A673 (cell line): ENCODE results near the gene ATP6V1D. TPM values are rescaled to one million over a fixed set of nuclear protein-coding genes. Genes with fewer than 3 reads are reported as not detected.
"Not testable (repeated sequence)": the region's sequence is repeated elsewhere in the genome, so short reads cannot be mapped to it uniquely, and the experiment has no call there.

Experiments
- BruUV-seq: library from RNA; stranded (reverse); fragments of 400-500 nt; replicated peaks from 2 replicates; lab custom pipeline; 2021; lab: Mats Ljungman, UMichigan
- CTCF ChIA-PET: fragments of 300-600 bp; sonication (Branson Sonifier 250); formaldehyde crosslinking; loops from one replicate; lab custom pipeline; 2022; ENCODE audit warnings: antibody characterized with exemption; lab: Charles Lee
- POLR2A ChIA-PET: fragments of 300-600 bp; sonication (Branson Sonifier 250); formaldehyde crosslinking; loops from one replicate; lab custom pipeline; 2022; ENCODE audit warnings: antibody characterized with exemption; ENCODE audit not compliant: low non-redundant PET; lab: Charles Lee
- DNase-seq: peaks from one replicate; pipeline ENCODE4 v3.0.0-alpha.2; 2015; ENCODE audit warnings: low spot score
- H3K27ac ChIP-seq: fragments of 200-600 bp; sonication (generic); 2 replicates; pipeline ENCODE4 v1.5.1; 2016; ENCODE audit warnings: mixed run types, low read depth, mild to moderate bottlenecking, mixed read lengths, antibody characterized with exemption, low read length; ENCODE audit not compliant: poor library complexity, severe bottlenecking
- H3K27me3 ChIP-seq: fragments of 200-600 bp; sonication (generic); replicated peaks from 2 replicates; pipeline ENCODE4 v1.6.1; 2017; ENCODE audit warnings: mixed run types, low read depth, mild to moderate bottlenecking, mixed read lengths, antibody characterized with exemption, low read length; ENCODE audit not compliant: insufficient read depth, poor library complexity
- H3K36me3 ChIP-seq: fragments of 200-600 bp; sonication (generic); 2 replicates; pipeline ENCODE4 v1.6.1; 2016; ENCODE audit warnings: mixed run types, mild to moderate bottlenecking, mixed read lengths, antibody characterized with exemption, low read length; ENCODE audit not compliant: insufficient read depth, poor library complexity, severe bottlenecking
- H3K4me1 ChIP-seq: fragments of 200-600 bp; sonication (generic); 2 replicates; pipeline ENCODE4 v1.6.1; 2017; ENCODE audit warnings: mixed run types, mild to moderate bottlenecking, mixed read lengths, antibody characterized with exemption, low read length; ENCODE audit not compliant: insufficient read depth, poor library complexity, severe bottlenecking
- H3K4me3 ChIP-seq: fragments of 200-600 bp; sonication (generic); 2 replicates; pipeline ENCODE4 v1.5.1; 2016; ENCODE audit warnings: low read depth, mixed run types, mild to moderate bottlenecking, mixed read lengths, low read length; ENCODE audit not compliant: poor library complexity, severe bottlenecking
- H3K9me3 ChIP-seq: fragments of 200-600 bp; sonication (generic); 2 replicates; pipeline ENCODE4 v1.6.1; 2016; ENCODE audit warnings: mixed run types, low read depth, mild to moderate bottlenecking, mixed read lengths, antibody characterized with exemption, low read length; ENCODE audit not compliant: poor library complexity, severe bottlenecking
- EZH2 ChIP-seq: fragments of 200-600 bp; sonication (generic); IDR thresholded peaks from 2 replicates; pipeline ENCODE4 v1.6.1; 2017; ENCODE audit warnings: borderline replicate concordance, low read depth, mild to moderate bottlenecking, mixed read lengths, antibody characterized with exemption, low read length; ENCODE audit not compliant: poor library complexity, severe bottlenecking
- intact Hi-C: fragments of 100-400 bp; cut with micrococcal nuclease; formaldehyde crosslinking; loops from one replicate; pipeline ENCODE4 v1.10.0; 2022; ENCODE audit not compliant: unreplicated experiment
- total RNA-seq: library from RNA; stranded (reverse); gene quantifications from 2 replicates; pipeline ENCODE4 v1.2.3, GENCODE V29; 2021
- TF ChIP-seq, protein P1 (sequence below): fragments of 300-800, 200-600 bp; sonication (generic); conservative IDR thresholded peaks from 2 replicates; pipeline ENCODE4 v1.5.1; 2017; ENCODE audit warnings: low read depth, mild to moderate bottlenecking, antibody characterized with exemption, low read length, moderate library complexity, mixed read lengths

The ATP6V1D gene
- total RNA-seq, 1 experiment from 2014 or later = 122 TPM

DNA sequence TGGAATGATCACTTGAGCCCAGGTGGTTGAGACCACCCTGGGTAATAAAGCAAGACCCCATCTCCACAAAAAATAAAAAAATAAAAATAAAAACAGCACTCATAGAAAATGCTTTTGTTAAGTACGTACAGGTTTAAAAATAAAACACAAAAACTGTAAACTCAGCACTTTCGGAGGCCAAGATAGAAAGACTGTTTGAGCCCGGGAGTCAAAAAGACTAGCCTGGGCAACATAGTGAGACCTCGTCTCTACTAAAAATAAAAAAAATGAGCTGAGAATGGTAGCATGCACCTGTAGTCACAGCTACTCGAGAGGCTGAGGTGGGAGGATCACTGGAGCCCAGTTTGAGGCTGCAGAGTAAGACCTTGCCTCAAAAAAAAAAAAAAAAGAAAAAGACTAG, 7.5 kb downstream of the ATP6V1D start:
- intact Hi-C loops = no loop called here
- CTCF ChIA-PET = interaction anchor here (0.7 kb wide), 1 partner anchor 17 kb away, joined by 5 read pairs; no protein-coding TSS in a partner anchor
- no TSS peak for BruUV-seq
- DNase-seq = no peak
- no peak overlapping the region for H3K4me3 ChIP-seq
- no peaks in the 10 kb centered on the region for H3K9me3 ChIP-seq
- TF ChIP-seq, protein P1, sequence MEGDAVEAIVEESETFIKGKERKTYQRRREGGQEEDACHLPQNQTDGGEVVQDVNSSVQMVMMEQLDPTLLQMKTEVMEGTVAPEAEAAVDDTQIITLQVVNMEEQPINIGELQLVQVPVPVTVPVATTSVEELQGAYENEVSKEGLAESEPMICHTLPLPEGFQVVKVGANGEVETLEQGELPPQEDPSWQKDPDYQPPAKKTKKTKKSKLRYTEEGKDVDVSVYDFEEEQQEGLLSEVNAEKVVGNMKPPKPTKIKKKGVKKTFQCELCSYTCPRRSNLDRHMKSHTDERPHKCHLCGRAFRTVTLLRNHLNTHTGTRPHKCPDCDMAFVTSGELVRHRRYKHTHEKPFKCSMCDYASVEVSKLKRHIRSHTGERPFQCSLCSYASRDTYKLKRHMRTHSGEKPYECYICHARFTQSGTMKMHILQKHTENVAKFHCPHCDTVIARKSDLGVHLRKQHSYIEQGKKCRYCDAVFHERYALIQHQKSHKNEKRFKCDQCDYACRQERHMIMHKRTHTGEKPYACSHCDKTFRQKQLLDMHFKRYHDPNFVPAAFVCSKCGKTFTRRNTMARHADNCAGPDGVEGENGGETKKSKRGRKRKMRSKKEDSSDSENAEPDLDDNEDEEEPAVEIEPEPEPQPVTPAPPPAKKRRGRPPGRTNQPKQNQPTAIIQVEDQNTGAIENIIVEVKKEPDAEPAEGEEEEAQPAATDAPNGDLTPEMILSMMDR = no peak
- TF ChIP-seq EZH2 = no peak
- H3K27ac ChIP-seq = no peak overlapping the region
- POLR2A ChIA-PET = no interaction called here
- H3K4me1 ChIP-seq = peaks cover under 1% of the 10 kb centered on the region
- no peaks in the 10 kb centered on the region for H3K27me3 ChIP-seq
- peaks cover 31% of the 10 kb centered on the region for H3K36me3 ChIP-seq

DNA sequence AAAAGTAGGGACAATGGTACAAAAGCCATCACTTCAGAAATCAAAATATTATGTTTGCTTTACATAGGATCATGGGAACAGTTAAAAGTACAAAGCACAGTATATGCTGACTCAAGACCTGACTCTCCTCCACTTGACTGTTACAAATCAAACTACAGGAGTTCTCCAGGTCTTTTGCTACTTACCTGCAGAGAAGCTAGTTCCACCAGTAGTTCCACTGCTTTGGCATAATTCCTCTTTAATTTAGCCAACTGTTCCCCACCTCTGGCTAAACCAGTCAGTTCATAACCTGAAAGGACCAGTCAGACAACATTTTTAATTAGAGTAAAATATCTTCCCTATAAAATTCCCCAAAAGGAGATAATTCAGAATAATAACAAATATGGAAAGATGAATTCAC, 14.0 kb downstream of the ATP6V1D start:
- Histone ChIP-seq H3K36me3 (peaks cover 38% of the 10 kb centered on the region), H3K27ac (no peak overlapping the region), H3K4me3 (no peak overlapping the region), H3K27me3 (no peaks in the 10 kb centered on the region), H3K4me1 (no peaks in the 10 kb centered on the region), H3K9me3 (no peaks in the 10 kb centered on the region)
- no peak for DNase-seq
- BruUV-seq = no TSS peak
- ChIA-PET POLR2A (interaction anchor here (0.6 kb wide), 1 partner anchor 102 kb away, joined by 23 read pairs; no protein-coding TSS in a partner anchor), CTCF (no interaction called here)
- intact Hi-C loops = no loop called here
- TF ChIP-seq, protein P1 = no peak
- TF ChIP-seq EZH2 = no peak

DNA sequence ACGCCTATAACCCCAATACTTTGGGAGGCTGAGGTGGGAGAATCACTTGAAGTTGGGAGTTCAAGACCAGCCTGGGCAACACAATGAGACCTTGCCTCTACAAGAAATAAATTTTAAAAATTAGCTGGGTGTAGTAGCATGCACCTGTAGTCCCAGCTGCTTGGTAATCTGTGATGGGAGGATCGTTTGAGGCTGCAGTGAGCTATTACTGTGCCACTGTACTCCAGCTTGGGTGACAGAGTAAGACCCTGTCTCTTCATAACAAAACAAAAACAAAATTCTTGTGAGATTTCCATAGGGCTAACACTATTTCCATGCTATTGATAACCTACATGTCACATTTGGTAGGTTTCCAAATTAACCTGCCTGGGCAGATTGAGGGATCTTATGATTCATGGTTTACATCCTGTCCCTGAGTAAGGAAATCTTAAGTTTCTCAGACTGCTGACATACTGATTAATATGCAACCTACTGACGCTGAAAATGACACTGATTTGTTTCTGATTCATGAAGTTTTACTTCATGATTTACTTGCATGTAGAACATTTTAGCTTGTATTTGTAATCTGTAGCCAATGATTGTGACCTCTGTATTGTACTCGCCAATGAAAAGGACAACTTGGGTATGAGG, 15.9 kb downstream of the ATP6V1D start:
- ChIA-PET CTCF (no interaction called here), POLR2A (no interaction called here)
- intact Hi-C loops = no loop called here
- no peak overlapping the region for H3K4me3 ChIP-seq
- BruUV-seq = no TSS peak
- no peak for TF ChIP-seq EZH2
- TF ChIP-seq, protein P1 = no peak
- H3K36me3 ChIP-seq = peaks cover 35% of the 10 kb centered on the region
- no peak for DNase-seq
- no peaks in the 10 kb centered on the region for H3K27me3 ChIP-seq
- H3K4me1 ChIP-seq = no peaks in the 10 kb centered on the region
- no peaks in the 10 kb centered on the region for H3K9me3 ChIP-seq
- H3K27ac ChIP-seq = no peak overlapping the region

DNA sequence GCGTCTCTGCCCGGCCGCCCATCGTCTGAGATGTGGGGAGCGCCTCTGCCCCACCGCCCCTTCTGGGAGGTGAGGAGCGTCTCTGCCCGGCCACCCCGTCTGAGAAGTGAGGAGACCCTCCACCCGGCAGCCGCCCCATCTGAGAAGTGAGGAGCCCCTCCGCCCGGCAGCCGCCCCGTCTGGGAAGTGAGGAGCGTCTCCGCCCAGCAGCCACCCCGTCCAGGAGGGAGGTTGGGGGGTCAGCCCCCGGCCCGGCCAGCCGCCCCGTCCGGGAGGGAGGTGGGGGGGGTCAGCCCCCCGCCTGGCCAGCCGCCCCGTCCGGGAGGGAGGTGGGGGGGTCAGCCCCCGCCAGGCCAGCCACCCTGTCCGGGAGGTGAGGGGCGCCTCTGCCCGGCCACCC, 18.4 kb downstream of the ATP6V1D start:
- CTCF ChIA-PET, POLR2A ChIA-PET: not testable (repeated sequence)

More for the DNA sequence above, 18.4 kb downstream of the ATP6V1D start:
- BruUV-seq, H3K27me3 ChIP-seq, H3K4me1 ChIP-seq, H3K9me3 ChIP-seq, intact Hi-C loops, DNase-seq, H3K27ac ChIP-seq, H3K4me3 ChIP-seq: not testable (repeated sequence)
- H3K36me3 ChIP-seq = peaks cover 59% of the 10 kb centered on the region
